Hepatocyte (in vitro differentiated cells): ENCODE measurements around the gene DUSP2.

Experiments used
- EZH2 ChIP-seq: fragments of 200-600 bp; sonication (generic); IDR thresholded peaks from 2 replicates; pipeline ENCODE4 v1.6.1; 2016; ENCODE audit warnings: antibody characterized with exemption, mild to moderate bottlenecking, borderline replicate concordance
- EZH2phosphoT487 ChIP-seq: fragments of 200-600 bp; sonication (generic); IDR thresholded peaks from one replicate; pipeline ENCODE4 v1.6.1; 2018; ENCODE audit warnings: antibody characterized with exemption, mild to moderate bottlenecking, low read depth, moderate library complexity; ENCODE audit not compliant: unreplicated experiment, severe bottlenecking
- TF ChIP-seq, protein P1 (sequence below): fragments of 200-600 bp; sonication (generic); IDR thresholded peaks from 2 replicates; pipeline ENCODE4 v1.5.1; 2016; ENCODE audit warnings: antibody characterized with exemption, mild to moderate bottlenecking; ENCODE audit not compliant: poor library complexity

DNA sequence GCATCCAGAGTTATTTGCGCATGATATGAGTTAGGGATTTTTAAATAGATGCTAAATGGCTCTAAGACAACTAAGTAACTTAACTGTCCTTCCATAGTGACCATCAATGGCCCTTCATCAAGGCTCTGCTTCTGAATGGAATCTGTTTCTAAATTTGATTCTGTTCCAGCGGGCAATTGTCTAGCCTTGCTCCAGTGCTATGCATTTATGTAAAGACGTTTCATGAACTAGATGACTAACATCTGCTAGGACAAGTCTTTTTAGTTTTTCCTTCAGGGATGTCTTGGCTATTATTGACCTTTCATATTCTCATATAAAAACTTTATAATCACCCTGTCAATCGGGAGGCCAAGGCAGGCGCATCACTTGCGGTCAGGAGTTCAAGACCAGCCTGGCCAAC is 16.8 kb downstream of the DUSP2 start:
- TF ChIP-seq, protein P1, sequence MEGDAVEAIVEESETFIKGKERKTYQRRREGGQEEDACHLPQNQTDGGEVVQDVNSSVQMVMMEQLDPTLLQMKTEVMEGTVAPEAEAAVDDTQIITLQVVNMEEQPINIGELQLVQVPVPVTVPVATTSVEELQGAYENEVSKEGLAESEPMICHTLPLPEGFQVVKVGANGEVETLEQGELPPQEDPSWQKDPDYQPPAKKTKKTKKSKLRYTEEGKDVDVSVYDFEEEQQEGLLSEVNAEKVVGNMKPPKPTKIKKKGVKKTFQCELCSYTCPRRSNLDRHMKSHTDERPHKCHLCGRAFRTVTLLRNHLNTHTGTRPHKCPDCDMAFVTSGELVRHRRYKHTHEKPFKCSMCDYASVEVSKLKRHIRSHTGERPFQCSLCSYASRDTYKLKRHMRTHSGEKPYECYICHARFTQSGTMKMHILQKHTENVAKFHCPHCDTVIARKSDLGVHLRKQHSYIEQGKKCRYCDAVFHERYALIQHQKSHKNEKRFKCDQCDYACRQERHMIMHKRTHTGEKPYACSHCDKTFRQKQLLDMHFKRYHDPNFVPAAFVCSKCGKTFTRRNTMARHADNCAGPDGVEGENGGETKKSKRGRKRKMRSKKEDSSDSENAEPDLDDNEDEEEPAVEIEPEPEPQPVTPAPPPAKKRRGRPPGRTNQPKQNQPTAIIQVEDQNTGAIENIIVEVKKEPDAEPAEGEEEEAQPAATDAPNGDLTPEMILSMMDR: no peak
- no peak for TF ChIP-seq EZH2
- TF ChIP-seq EZH2phosphoT487: no peak
